Measurements from ENCODE around the gene TOX4.

GRCh38 chr14:21543963-21544362 is 67.0 kb downstream of the TOX4 start:
- TF ChIP-seq POLR2A (IDR thresholded peaks at IDR 0.05; ENCODE audit: low read depth, low read length) (no peak), POLR2AphosphoS5 (IDR thresholded peaks at IDR 0.05; ENCODE audit: low read depth, low read length) (no peak), PAX5 (IDR thresholded peaks at IDR 0.05; ENCODE audit: insufficient read depth, low read length, severe bottlenecking) (no peak), TAF1 (IDR thresholded peaks at IDR 0.05; ENCODE audit: low read depth, low read length) (no peak), POU2F2 (IDR thresholded peaks at IDR 0.05; ENCODE audit: low read depth, low read length) (no peak), SPI1 (IDR thresholded peaks at IDR 0.05; ENCODE audit: low read depth, low read length) (no peak)
